IMR-90 (cell line): Measurements from ENCODE around the gene OPCML. TPM values are rescaled to one million over a fixed set of nuclear protein-coding genes. Genes with fewer than 3 reads are reported as not detected.

ENCODE experiments used
- ATAC-seq: fragments of 200-7000 bp; cut with Tn5 transposase; 2 replicates; pipeline ENCODE4 v1.9.1; 2020; ENCODE audit warnings: low read depth, mild to moderate bottlenecking, moderate library complexity
- BruUV-seq: library from RNA; stranded (reverse); fragments of 400-500 nt; replicated peaks from 2 replicates; lab custom pipeline; 2021; lab: Mats Ljungman, UMichigan
- CTCF ChIA-PET: fragments of 300-600 bp; formaldehyde crosslinking; extraction: SDS; loops from one replicate; lab custom pipeline; 2021; ENCODE audit warnings: antibody characterized with exemption; lab: Yijun Ruan, JAX
- POLR2A ChIA-PET: fragments of 300-600 bp; sonication (Branson Sonifier 250); formaldehyde crosslinking; loops from one replicate; lab custom pipeline; 2022; ENCODE audit warnings: antibody characterized with exemption; ENCODE audit not compliant: unreplicated experiment; lab: Charles Lee
- DNase-seq: peaks from one replicate; pipeline ENCODE4 v3.0.0; 2013
- H2AFZ ChIP-seq: replicated peaks from 2 replicates; pipeline ENCODE3; 2013; ENCODE audit warnings: low read length, mild to moderate bottlenecking; ENCODE audit not compliant: poor library complexity
- H2AK5ac ChIP-seq: 2 replicates; pipeline ENCODE4 v1.6.1; 2013; ENCODE audit warnings: low read depth, low read length, inconsistent platforms
- H2AK9ac ChIP-seq: replicated peaks from 2 replicates; pipeline ENCODE3; 2013; ENCODE audit warnings: mild to moderate bottlenecking, low read depth, low read length, moderate library complexity; ENCODE audit not compliant: poor library complexity
- H2BK120ac ChIP-seq: 2 replicates; pipeline ENCODE4 v1.6.1; 2013; ENCODE audit warnings: low read depth, low read length, inconsistent platforms
- H2BK15ac ChIP-seq: 3 replicates; pipeline ENCODE4 v1.6.1; 2013; ENCODE audit warnings: low read depth, low read length, inconsistent platforms
- H2BK20ac ChIP-seq: 2 replicates; pipeline ENCODE4 v1.6.1; 2013; ENCODE audit warnings: low read depth, mild to moderate bottlenecking, inconsistent platforms, low read length, moderate library complexity
- H2BK5ac ChIP-seq: 2 replicates; pipeline ENCODE4 v1.6.1; 2013; ENCODE audit warnings: mild to moderate bottlenecking, low read depth, low read length, inconsistent platforms; ENCODE audit not compliant: poor library complexity, severe bottlenecking
- H3K14ac ChIP-seq: replicated peaks from 2 replicates; pipeline ENCODE4 v1.6.1; 2013; ENCODE audit warnings: low read depth, low read length, inconsistent platforms
- H3K18ac ChIP-seq: 2 replicates; pipeline ENCODE4 v1.6.1; 2013; ENCODE audit warnings: low read depth, low read length, control low read depth
- H3K23ac ChIP-seq: 2 replicates; pipeline ENCODE4 v1.6.1; 2013; ENCODE audit warnings: low read depth, low read length, inconsistent platforms
- H3K27ac ChIP-seq: 2 replicates; pipeline ENCODE4 v1.5.1; 2013; ENCODE audit warnings: mild to moderate bottlenecking, control low read depth, low read length; ENCODE audit not compliant: insufficient read depth
- H3K27me3 ChIP-seq: 2 replicates; pipeline ENCODE4 v1.6.1; 2013; ENCODE audit warnings: low read length; ENCODE audit not compliant: control insufficient read depth, insufficient read depth
- H3K36me3 ChIP-seq: 2 replicates; pipeline ENCODE4 v1.6.1; 2013; ENCODE audit warnings: low read length, mixed read lengths; ENCODE audit not compliant: control insufficient read depth, insufficient read depth
- H3K4ac ChIP-seq: 2 replicates; pipeline ENCODE4 v1.6.1; 2013; ENCODE audit warnings: low read depth, low read length, inconsistent platforms
- H3K4me1 ChIP-seq: 2 replicates; pipeline ENCODE4 v1.6.1; 2013; ENCODE audit warnings: low read length, mixed read lengths; ENCODE audit not compliant: control insufficient read depth, insufficient read depth
- H3K4me2 ChIP-seq: 2 replicates; pipeline ENCODE4 v1.6.1; 2013; ENCODE audit warnings: low read depth, mild to moderate bottlenecking, control low read depth, low read length, moderate library complexity
- H3K4me3 ChIP-seq: 2 replicates; pipeline ENCODE4 v1.5.1; 2013; ENCODE audit warnings: low read depth, mild to moderate bottlenecking, control low read depth, low read length, moderate library complexity; ENCODE audit not compliant: insufficient read depth
- H3K56ac ChIP-seq: 2 replicates; pipeline ENCODE4 v1.6.1; 2013; ENCODE audit warnings: low read length, inconsistent platforms; ENCODE audit not compliant: insufficient read depth; ENCODE audit errors: extremely low read depth
- H3K79me1 ChIP-seq, 2 experiments: 2 replicates each; pipeline ENCODE4 v1.6.1; 2013; ENCODE audit warnings: low read length in 2 of 2, inconsistent platforms in 1 of 2, low read depth in 1 of 2
- H3K9ac ChIP-seq: 2 replicates; pipeline ENCODE4 v1.6.1; 2013; ENCODE audit warnings: low read depth, low read length, control low read depth
- H3K9me1 ChIP-seq: 2 replicates; pipeline ENCODE4 v1.6.1; 2013; ENCODE audit warnings: low read length, inconsistent platforms; ENCODE audit not compliant: insufficient read depth
- H3K9me3 ChIP-seq: 2 replicates; pipeline ENCODE4 v1.6.1; 2013; ENCODE audit warnings: low read length; ENCODE audit not compliant: control insufficient read depth, insufficient read depth
- H4K20me1 ChIP-seq: 2 replicates; pipeline ENCODE4 v1.6.1; 2013; ENCODE audit warnings: low read length, inconsistent platforms; ENCODE audit not compliant: insufficient read depth
- H4K5ac ChIP-seq: 2 replicates; pipeline ENCODE4 v1.6.1; 2013; ENCODE audit warnings: mild to moderate bottlenecking, low read depth, low read length, control low read depth
- H4K8ac ChIP-seq, 2 experiments: 2 replicates each; pipeline ENCODE4 v1.6.1; 2013; ENCODE audit warnings: low read depth in 2 of 2, low read length in 2 of 2, control low read depth in 1 of 2, inconsistent platforms in 1 of 2
- H4K91ac ChIP-seq: 2 replicates; pipeline ENCODE4 v1.6.1; 2013; ENCODE audit warnings: low read depth, low read length, inconsistent platforms; ENCODE audit not compliant: insufficient read depth
- CEBPB ChIP-seq: IDR thresholded peaks from 2 replicates; pipeline ENCODE4 v1.6.1; 2012; ENCODE audit warnings: low read depth, low read length, improper control_type of control experiment
- FOS ChIP-seq: fragments of 150-350 bp; IDR thresholded peaks from 2 replicates; pipeline ENCODE4 v1.6.1; 2016; ENCODE audit warnings: low read depth, low read length
- WGBS, 2 experiments: methylation state at CpG; one replicate each; pipeline versions ENCODE4 v1.1.5 to v1.1.7; 2013; ENCODE audit warnings: missing lambda C conversion rate in 2 of 2; ENCODE audit not compliant: insufficient read length in 1 of 2; ENCODE audit errors: extremely low coverage in 2 of 2; 5-methylcytosine and 5-hydroxymethylcytosine counted together
- dilution Hi-C: fragments of 300-500 bp; cut with HindIII; formaldehyde crosslinking; loops from one replicate; pipeline ENCODE4 v1.14.3; 2018; ENCODE audit warnings: low sequenced_read_pairs; ENCODE audit not compliant: unreplicated experiment
- in situ Hi-C: fragments of 300-500 bp; cut with MboI; formaldehyde crosslinking; loops from 3 replicates; pipeline ENCODE4 v1.14.3; 2019; ENCODE audit warnings: low sequenced_read_pairs, inconsistent platforms, mixed read lengths
- intact Hi-C: fragments of 100-400 bp; cut with micrococcal nuclease; formaldehyde crosslinking; loops from 2 replicates; pipeline ENCODE4 v1.10.0; 2022
- polyA plus RNA-seq, 3 experiments: library from polyadenylated mRNA; depleted of rRNA; stranded (reverse); fragments of >200 nt; gene quantifications; 2 replicates each; pipeline ENCODE4 v1.2.3, GENCODE V29; 2012; ENCODE audit warnings: low replicate concordance in 1 of 3
- total RNA-seq: library from RNA; depleted of rRNA; stranded (reverse); fragments of >200 nt; gene quantifications from 2 replicates; pipeline ENCODE4 v1.2.3, GENCODE V29; 2012

OPCML gene
- total and polyA plus RNA-seq, 2 of the 4 experiments (the other 2 are of a cell fraction): under 0.01 to 2.6 TPM

DNA sequence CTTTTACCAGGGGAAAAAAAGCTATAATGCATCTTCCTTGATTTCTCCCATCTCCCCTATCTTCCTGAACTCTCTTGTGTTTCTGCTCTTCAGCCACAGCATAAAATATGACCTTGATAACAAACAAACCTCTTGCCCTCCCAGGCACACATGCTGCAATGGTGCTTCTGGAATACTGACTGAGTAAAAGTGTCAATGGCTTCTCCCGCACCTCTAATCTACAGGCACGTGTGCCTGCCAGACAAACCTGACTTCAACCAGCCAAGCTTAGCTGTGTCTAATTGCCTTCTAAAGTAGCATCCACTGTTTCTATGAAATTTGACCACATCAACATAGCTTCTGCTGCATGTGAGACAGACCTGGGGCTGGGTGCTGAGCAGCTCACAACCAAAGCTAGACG, 12.7 kb downstream of the OPCML start:
- Histone ChIP-seq H3K9ac (no peak overlapping the region), H3K36me3 (no peaks in the 10 kb centered on the region), H2BK20ac (no peak overlapping the region), H3K4me1 (no peaks in the 10 kb centered on the region), H3K4me2 (no peak overlapping the region), H3K18ac (no peak overlapping the region), H4K5ac (no peak overlapping the region), H2BK15ac (no peak overlapping the region), H3K27ac (no peak overlapping the region), H3K4me3 (no peak overlapping the region), H2AK9ac (no peak overlapping the region), H3K9me1 (no peaks in the 10 kb centered on the region), H4K91ac (no peak overlapping the region), H2AFZ (no peak overlapping the region), H4K20me1 (no peaks in the 10 kb centered on the region), H3K27me3 (no peaks in the 10 kb centered on the region), H2BK120ac (no peak overlapping the region), H2AK5ac (no peak overlapping the region), H2BK5ac (no peak overlapping the region), H3K9me3 (peaks cover 49% of the 10 kb centered on the region), H3K23ac (no peak overlapping the region), H3K14ac (no peak overlapping the region), H3K79me1 (no peaks in the 10 kb centered on the region), H3K56ac (no peak overlapping the region), H3K4ac (no peak overlapping the region), H4K8ac (no peak overlapping the region)
- TF ChIP-seq FOS: no peak
- TF ChIP-seq CEBPB: no peak
- DNase-seq (no peak), ATAC-seq (no peak)
- dilution Hi-C loops: no loop called here
- in situ Hi-C loops: no loop called here
- WGBS, 2 experiments: 100% methylated on average over 1 of the region's 3 CpGs; no CpG with 5 or more reads in 1 of the 2 experiments
- ChIA-PET CTCF (no interaction called here), POLR2A (no interaction called here)
- no TSS peak for BruUV-seq
- intact Hi-C loops: no loop called here
